H1 (cell line): Measurements from ENCODE around the gene ADAT3. TPM values are rescaled to one million over a fixed set of nuclear protein-coding genes. Genes with fewer than 3 reads are reported as not detected.
A peak's percentile ranks its signal among the peaks of the same experiment; 100 is the strongest.

Experiments
- CTCF ChIA-PET: fragments of 300-600 bp; sonication (Branson Sonifier 250); formaldehyde crosslinking; loops from one replicate; lab custom pipeline; 2021; ENCODE audit not compliant: partially characterized antibody; lab: Charles Lee
- POLR2A ChIA-PET: fragments of 300-600 bp; sonication (Branson Sonifier 250); formaldehyde crosslinking; loops from one replicate; lab custom pipeline; 2021; ENCODE audit warnings: inconsistent platforms; ENCODE audit not compliant: partially characterized antibody; lab: Charles Lee
- DNase-seq, 2 experiments: peaks; one replicate each; pipeline versions ENCODE4 v3.0.0 to v3.0.0-alpha.2; 2010 to 2022; ENCODE audit warnings: low spot score in 2 of 2, low read depth in 1 of 2, mixed read lengths in 1 of 2
- FAIRE-seq: peaks from 2 replicates; lab custom pipeline; 2011; peaks lifted over from hg19 to GRCh38; lab: Jason Lieb, UNC
- H2AFZ ChIP-seq: 2 replicates; pipeline ENCODE4 v1.8.1; 2012; ENCODE audit warnings: low read length, inconsistent platforms
- H2AK5ac ChIP-seq: 2 replicates; pipeline ENCODE4 v1.6.1; 2013; ENCODE audit warnings: low read depth, low read length
- H2BK120ac ChIP-seq: replicated peaks from 2 replicates; pipeline ENCODE3; 2013; ENCODE audit warnings: low read depth, low read length, inconsistent platforms
- H2BK12ac ChIP-seq: 2 replicates; pipeline ENCODE4 v1.6.1; 2013; ENCODE audit warnings: low read depth, low read length
- H2BK15ac ChIP-seq: 2 replicates; pipeline ENCODE4 v1.6.1; 2013; ENCODE audit warnings: low read length
- H2BK20ac ChIP-seq: 2 replicates; pipeline ENCODE4 v1.6.1; 2013; ENCODE audit warnings: low read length
- H2BK5ac ChIP-seq: 2 replicates; pipeline ENCODE4 v1.6.1; 2013; ENCODE audit warnings: low read depth, low read length
- H3K14ac ChIP-seq: 2 replicates; pipeline ENCODE4 v1.6.1; 2013; ENCODE audit warnings: inconsistent platforms; ENCODE audit not compliant: insufficient read length
- H3K18ac ChIP-seq: 2 replicates; pipeline ENCODE4 v1.6.1; 2013; ENCODE audit warnings: low read length; ENCODE audit errors: extremely low read depth
- H3K23ac ChIP-seq: 2 replicates; pipeline ENCODE4 v1.6.1; 2013; ENCODE audit warnings: inconsistent platforms; ENCODE audit not compliant: insufficient read length
- H3K23me2 ChIP-seq: 2 replicates; pipeline ENCODE4 v1.6.1; 2013; ENCODE audit warnings: low read depth, low read length
- H3K27ac ChIP-seq: 2 replicates; pipeline ENCODE4 v1.6.1; 2011; ENCODE audit warnings: low read depth, low read length, inconsistent platforms
- H3K27me3 ChIP-seq, 4 experiments: replicated peaks in 1 of 4; 1 replicate in 1 of 4; 2 replicates in 3 of 4; pipeline versions ENCODE4 v1.6.1 to v1.8.1; 2011 to 2013; ENCODE audit warnings: low read length in 3 of 4, mild to moderate bottlenecking in 3 of 4, inconsistent platforms in 2 of 4, mixed read lengths in 2 of 4, moderate library complexity in 1 of 4; ENCODE audit not compliant: control insufficient read depth in 3 of 4, insufficient read depth in 3 of 4; ENCODE audit errors: extremely low read depth in 1 of 4
- H3K36me3 ChIP-seq, 4 experiments: 2 replicates each; pipeline versions ENCODE4 v1.6.1 to v1.8.1; 2011 to 2013; ENCODE audit warnings: mild to moderate bottlenecking in 4 of 4, low read length in 3 of 4, moderate library complexity in 2 of 4, control low read depth in 1 of 4, inconsistent platforms in 1 of 4; ENCODE audit not compliant: insufficient read depth in 4 of 4, control insufficient read depth in 2 of 4
- H3K4ac ChIP-seq: replicated peaks from 2 replicates; pipeline ENCODE3; 2013; ENCODE audit warnings: low read length, low read depth, mixed read lengths, inconsistent platforms; ENCODE audit not compliant: insufficient read length
- H3K4me1 ChIP-seq, 4 experiments: replicated peaks in 1 of 4; 1 replicate in 1 of 4; 2 replicates in 3 of 4; pipeline versions ENCODE4 v1.6.1 to v1.8.1; 2011 to 2013; ENCODE audit warnings: low read length in 3 of 4, inconsistent platforms in 2 of 4, mixed read lengths in 1 of 4; ENCODE audit not compliant: insufficient read depth in 4 of 4, control insufficient read depth in 3 of 4
- H3K4me2 ChIP-seq, 2 experiments: 2 replicates each; pipeline versions ENCODE4 v1.6.1 to v1.8.1; 2011 to 2013; ENCODE audit warnings: low read depth in 2 of 2, low read length in 2 of 2, control low read depth in 1 of 2, inconsistent platforms in 1 of 2, mild to moderate bottlenecking in 1 of 2; ENCODE audit not compliant: insufficient read depth in 1 of 2
- H3K4me3 ChIP-seq, 4 experiments: fragments of 200-600, 300-600 bp in 1 of 4; sonication (generic), shearing (Covaris generic), sonication (Bioruptor Twin) in 1 of 4; 2 replicates each; pipeline versions ENCODE4 v1.5.1 to v1.8.1; 2011 to 2016; ENCODE audit warnings: low read length in 4 of 4, low read depth in 3 of 4, control low read depth in 2 of 4, inconsistent platforms in 2 of 4, mild to moderate bottlenecking in 2 of 4, mixed read lengths in 1 of 4, moderate library complexity in 1 of 4; ENCODE audit not compliant: insufficient read depth in 2 of 4; ENCODE audit errors: extremely low read depth in 1 of 4
- H3K56ac ChIP-seq: replicated peaks from 2 replicates; pipeline ENCODE3; 2013; ENCODE audit warnings: low read depth, mild to moderate bottlenecking, mixed read lengths, low read length, inconsistent platforms; ENCODE audit not compliant: insufficient read length
- H3K79me1 ChIP-seq: 2 replicates; pipeline ENCODE4 v1.6.1; 2013; ENCODE audit warnings: low read depth, low read length, control low read depth
- H3K79me2 ChIP-seq, 2 experiments: 2 replicates each; pipeline versions ENCODE4 v1.6.1 to v1.8.1; 2012 to 2013; ENCODE audit warnings: low read length in 2 of 2, mild to moderate bottlenecking in 2 of 2, inconsistent platforms in 1 of 2; ENCODE audit not compliant: insufficient read depth in 2 of 2, control insufficient read depth in 1 of 2
- H3K9ac ChIP-seq, 4 experiments: replicated peaks in 1 of 4; 1 replicate in 1 of 4; 2 replicates in 3 of 4; pipeline versions ENCODE4 v1.6.1 to v1.8.1; 2011 to 2013; ENCODE audit warnings: low read depth in 3 of 4, low read length in 3 of 4, control low read depth in 2 of 4, mild to moderate bottlenecking in 2 of 4, moderate library complexity in 2 of 4, inconsistent platforms in 1 of 4; ENCODE audit errors: extremely low read depth in 1 of 4
- H3K9me3 ChIP-seq, 2 experiments: 2 replicates each; pipeline versions ENCODE4 v1.6.1 to v1.8.1; 2012 to 2013; ENCODE audit warnings: mild to moderate bottlenecking in 2 of 2, moderate library complexity in 2 of 2, control low read depth in 1 of 2, inconsistent platforms in 1 of 2, low read depth in 1 of 2, low read length in 1 of 2, mixed read lengths in 1 of 2; ENCODE audit not compliant: insufficient read depth in 2 of 2
- H4K20me1 ChIP-seq, 2 experiments: replicated peaks in 1 of 2; 2 replicates each; pipeline versions ENCODE3 to v1.8.1; 2011 to 2013; ENCODE audit warnings: inconsistent platforms in 2 of 2, low read length in 2 of 2, mild to moderate bottlenecking in 1 of 2; ENCODE audit not compliant: insufficient read depth in 2 of 2, control insufficient read depth in 1 of 2
- H4K5ac ChIP-seq: 2 replicates; pipeline ENCODE4 v1.6.1; 2013; ENCODE audit warnings: low read length, low read depth, mixed read lengths, inconsistent platforms; ENCODE audit not compliant: insufficient read length
- H4K8ac ChIP-seq: 2 replicates; pipeline ENCODE4 v1.8.0; 2013; ENCODE audit warnings: mild to moderate bottlenecking, moderate library complexity, low read length, inconsistent platforms; ENCODE audit not compliant: insufficient read depth; ENCODE audit errors: extremely low read depth
- H4K91ac ChIP-seq: replicated peaks from 2 replicates; pipeline ENCODE3; 2013; ENCODE audit warnings: low read length, mixed read lengths, inconsistent platforms; ENCODE audit not compliant: insufficient read length
- CHD2 ChIP-seq: IDR thresholded peaks from 2 replicates; pipeline ENCODE4 v1.6.1; 2012; ENCODE audit warnings: low read length, improper control_type of control experiment
- CTBP2 ChIP-seq: IDR thresholded peaks from 2 replicates; pipeline ENCODE4 v1.7.0; 2011; ENCODE audit warnings: borderline replicate concordance, mild to moderate bottlenecking, moderate library complexity, mixed read lengths, low read length; ENCODE audit not compliant: insufficient read depth, insufficient read length
- EP300 ChIP-seq, 2 experiments: IDR thresholded peaks; 1 replicate in 1 of 2; 2 replicates in 1 of 2; pipeline ENCODE4 v1.6.1; 2011 to 2012; ENCODE audit warnings: low read depth in 2 of 2, low read length in 2 of 2, mild to moderate bottlenecking in 2 of 2, borderline replicate concordance in 1 of 2, inconsistent platforms in 1 of 2, moderate library complexity in 1 of 2
- JUND ChIP-seq: IDR thresholded peaks from 2 replicates; pipeline ENCODE4 v1.6.1; 2011; ENCODE audit warnings: mild to moderate bottlenecking, improper control_type of control experiment, low read length
- KDM1A ChIP-seq: fragments of 200-600, 300-600 bp; sonication (generic); IDR thresholded peaks from 2 replicates; pipeline ENCODE4 v1.7.1; 2016; ENCODE audit warnings: mild to moderate bottlenecking, low read length, borderline replicate concordance
- PHF8 ChIP-seq: fragments of 200-600 bp; sonication (generic); conservative IDR thresholded peaks from 2 replicates; pipeline ENCODE4 v1.7.1; 2012; ENCODE audit warnings: low read depth, mild to moderate bottlenecking, inconsistent platforms, low read length, moderate library complexity
- SRF ChIP-seq: IDR thresholded peaks from 2 replicates; pipeline ENCODE4 v1.6.1; 2011; ENCODE audit warnings: mild to moderate bottlenecking, low read depth, low read length, moderate library complexity
- TAF1 ChIP-seq: IDR thresholded peaks from 2 replicates; pipeline ENCODE4 v1.6.1; 2011; ENCODE audit warnings: mild to moderate bottlenecking, low read depth, low read length
- TAF7 ChIP-seq: optimal IDR thresholded peaks from 2 replicates; pipeline ENCODE3; 2011; ENCODE audit warnings: low read depth, mild to moderate bottlenecking, inconsistent platforms, low read length, moderate library complexity, borderline replicate concordance
- WGBS, 2 experiments: shearing (Covaris generic) in 1 of 2; methylation state at CpG; one replicate each; pipeline versions ENCODE4 v1.1.6 to v1.1.7; 2013 to 2015; ENCODE audit warnings: low lambda C conversion rate in 2 of 2, mixed read lengths in 2 of 2, inconsistent platforms in 1 of 2, low coverage in 1 of 2, missing lambda C conversion rate in 1 of 2; ENCODE audit not compliant: insufficient replicate concordance in 2 of 2, insufficient coverage in 1 of 2, insufficient read length in 1 of 2; ENCODE audit errors: extremely low coverage in 1 of 2, missing lambda C conversion rate in 1 of 2; 5-methylcytosine and 5-hydroxymethylcytosine counted together
- polyA plus RNA-seq, 7 experiments: library from polyadenylated mRNA; depleted of rRNA in 3 of 7; stranded (reverse) in 5 of 7; unstranded in 2 of 7; fragments of >200 nt in 5 of 7; fragments of 200-250 nt in 2 of 7; gene quantifications; 1 replicate in 5 of 7; 2 replicates in 1 of 7; 4 replicates in 1 of 7; pipeline versions ENCODE4 v1.2.1 to v1.2.3, GENCODE V29; 2011 to 2013; ENCODE audit warnings: missing spikeins in 2 of 7, mixed read lengths in 2 of 7
- total RNA-seq: library from RNA; stranded (reverse); fragmentation: NEBNext Ultra II Directional; extraction: Animal tissue kit (Norgen Biotek cat#: 25700); gene quantifications from 2 replicates; pipeline ENCODE4 v1.2.1, GENCODE V29; 2021
- TF ChIP-seq, protein P1 (sequence below): IDR thresholded peaks from 2 replicates; pipeline ENCODE4 v1.6.1; 2012; ENCODE audit warnings: inconsistent platforms
- TF ChIP-seq, protein P2 (sequence below): IDR thresholded peaks from 2 replicates; pipeline ENCODE4 v1.6.1; 2012; ENCODE audit warnings: inconsistent platforms

ADAT3 gene
- total and polyA plus RNA-seq, 2 of the 8 experiments (the other 6 are each of a cell fraction or from before 2014, with no cell fraction given) = 5.4 to 10.8 TPM

- no peak overlapping the region for H2BK12ac ChIP-seq
- TF ChIP-seq CTBP2 (no peak), TAF1 (no peak), PHF8 (no peak), CHD2 (no peak), EP300 (IDR thresholded peaks at IDR 0.05; ENCODE audit: borderline replicate concordance in 1 of 2, low read depth in 2 of 2, low read length in 2 of 2) (no peak), SRF (peak; percentile 37), KDM1A (peak; percentile 34; the same call in 1 of the 2 replicates), JUND (no peak), TAF7 (no peak)
- TF ChIP-seq, protein P1, sequence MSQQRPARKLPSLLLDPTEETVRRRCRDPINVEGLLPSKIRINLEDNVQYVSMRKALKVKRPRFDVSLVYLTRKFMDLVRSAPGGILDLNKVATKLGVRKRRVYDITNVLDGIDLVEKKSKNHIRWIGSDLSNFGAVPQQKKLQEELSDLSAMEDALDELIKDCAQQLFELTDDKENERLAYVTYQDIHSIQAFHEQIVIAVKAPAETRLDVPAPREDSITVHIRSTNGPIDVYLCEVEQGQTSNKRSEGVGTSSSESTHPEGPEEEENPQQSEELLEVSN = no peak
- TF ChIP-seq, protein P2, sequence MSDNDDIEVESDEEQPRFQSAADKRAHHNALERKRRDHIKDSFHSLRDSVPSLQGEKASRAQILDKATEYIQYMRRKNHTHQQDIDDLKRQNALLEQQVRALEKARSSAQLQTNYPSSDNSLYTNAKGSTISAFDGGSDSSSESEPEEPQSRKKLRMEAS = no peak
- no peak overlapping the region for H3K4me3 ChIP-seq
- H2BK15ac ChIP-seq = no peak overlapping the region
- H3K36me3 ChIP-seq = no peaks in the 10 kb centered on the region
- no peak overlapping the region for H4K91ac ChIP-seq
- no peak overlapping the region for H3K27ac ChIP-seq
- H4K20me1 ChIP-seq = no peaks in the 10 kb centered on the region
- POLR2A ChIA-PET = interaction anchor here (0.6 to 2.3 kb wide), 4 partner anchors 9 to 107 kb away, joined by 3 to 13 read pairs (median 3); partner anchors contain the start of genes ADAT3 and SCAMP4
- no peak overlapping the region for H3K4ac ChIP-seq
- no peak overlapping the region for H2BK5ac ChIP-seq
- WGBS, 2 experiments = 84% methylated on average over 6 of the region's 11 CpGs; no CpG with 5 or more reads in 1 of the 2 experiments
- H2AFZ ChIP-seq = no peak overlapping the region
- CTCF ChIA-PET = interaction anchor here (0.9 to 2.6 kb wide), 4 partner anchors 9 to 18 kb away, joined by 3 to 17 read pairs (median 3); no protein-coding TSS in a partner anchor
- no peak overlapping the region for H3K9ac ChIP-seq
- H2BK120ac ChIP-seq = no peak overlapping the region
- H3K79me1 ChIP-seq = no peaks in the 10 kb centered on the region
- no peak overlapping the region for H3K56ac ChIP-seq
- no peak overlapping the region for H2AK5ac ChIP-seq
- no peak for FAIRE-seq
- no peak overlapping the region for H2BK20ac ChIP-seq
- peaks cover 3 to 9% of the 10 kb centered on the region in 2 experiments; a peak in 2 of 4 replicates for H3K9me3 ChIP-seq
- peaks cover 4% of the 10 kb centered on the region; the same call in 1 of the 2 replicates for H3K23me2 ChIP-seq
- no peak overlapping the region; the same call in 1 of the 2 replicates for H4K8ac ChIP-seq
- DNase-seq = no peak
- H3K23ac ChIP-seq = no peak overlapping the region
- H3K4me2 ChIP-seq = no peak overlapping the region
- H3K27me3 ChIP-seq = no peaks in the 10 kb centered on the region
- no peak overlapping the region for H3K18ac ChIP-seq
- H3K79me2 ChIP-seq = no peaks in the 10 kb centered on the region
- no peak overlapping the region for H3K14ac ChIP-seq
- no peak overlapping the region for H4K5ac ChIP-seq
- peaks cover 0 to 8% (median 3%) of the 10 kb centered on the region in 4 experiments; a peak in 5 of 7 replicates for H3K4me1 ChIP-seq
Measured at GRCh38 chr19:1935484-1936208, 30.4 kb downstream of the ADAT3 start.
